HG02588 (cell line): Measurements from ENCODE around the gene NAV3.

Experiments used
- ATAC-seq: cut with Tn5 transposase; IDR thresholded peaks from one replicate; pipeline ENCODE4 v1.9.1; 2021; ENCODE audit warnings: mild to moderate bottlenecking, moderate library complexity; ENCODE audit not compliant: unreplicated experiment

NAV3 gene

DNA sequence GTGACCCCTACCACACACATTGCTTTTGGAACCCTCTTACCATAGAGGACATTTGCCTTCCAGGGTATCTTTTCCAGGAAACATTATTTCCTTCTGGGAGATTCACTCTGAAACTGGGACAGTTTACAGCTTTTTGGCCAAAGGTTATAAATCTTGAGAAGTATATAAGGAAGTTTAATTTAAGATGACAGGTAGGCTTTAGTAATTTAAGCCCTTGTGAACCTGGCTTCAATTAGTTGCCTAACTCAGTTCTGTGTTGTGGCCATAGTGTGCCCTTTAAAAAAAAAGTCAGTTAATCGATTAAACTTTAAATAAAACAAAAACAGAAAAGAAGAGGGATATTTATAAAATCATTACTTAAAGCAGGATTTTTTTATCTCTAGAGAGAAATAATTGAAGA is 142.9 kb downstream of the NAV3 start:
- no peak for ATAC-seq

DNA sequence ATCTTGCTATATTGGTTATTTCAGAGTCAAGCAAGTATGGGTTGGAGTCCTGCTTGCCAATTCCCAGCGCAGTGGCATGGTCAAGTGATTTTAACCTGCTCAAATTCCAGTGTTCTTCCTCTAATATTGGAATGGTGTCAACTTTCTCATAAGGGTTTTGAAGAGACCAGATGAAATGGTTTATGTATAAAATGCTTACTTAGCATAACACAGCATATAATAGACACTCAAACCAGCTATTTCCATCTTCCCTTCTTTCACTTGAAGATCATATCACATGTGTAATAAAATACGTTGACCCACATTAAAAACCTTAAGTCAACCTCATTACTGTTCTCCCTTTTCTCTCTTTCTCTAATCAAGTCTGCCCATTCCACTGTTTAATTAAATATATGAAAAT is 144.0 kb downstream of the NAV3 start:
- ATAC-seq: no peak

DNA sequence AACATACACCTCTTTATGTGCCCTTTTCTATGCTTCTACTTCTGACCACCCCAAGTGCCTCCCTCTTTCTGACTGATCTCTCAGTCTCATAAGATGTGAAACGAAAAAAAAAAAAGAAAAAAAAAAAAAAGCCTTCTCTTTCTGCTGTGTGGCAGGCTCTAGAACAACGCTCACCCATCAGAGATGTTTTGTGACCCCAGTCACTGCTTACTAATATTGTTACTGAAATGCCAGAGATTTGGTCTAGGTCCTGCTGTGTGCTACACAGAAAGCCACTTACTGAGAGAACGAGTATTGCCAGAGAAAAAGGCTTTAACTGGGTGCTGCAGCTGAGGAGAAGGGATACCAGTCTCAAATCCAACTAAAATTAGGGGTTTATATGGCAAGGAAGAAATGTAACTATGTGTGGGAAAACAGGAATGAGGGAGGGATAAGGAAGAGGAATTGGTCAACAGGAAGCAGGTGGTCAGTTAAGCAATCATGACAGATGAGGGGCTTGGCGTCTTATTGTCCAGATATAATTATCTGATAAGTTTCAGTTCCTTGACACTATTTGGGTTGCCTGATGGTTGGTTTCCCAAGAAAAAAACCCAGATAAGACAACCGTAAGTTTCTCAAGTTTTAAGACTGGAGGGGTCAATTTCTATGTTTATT is 149.0 kb downstream of the NAV3 start:
- ATAC-seq: no peak

DNA sequence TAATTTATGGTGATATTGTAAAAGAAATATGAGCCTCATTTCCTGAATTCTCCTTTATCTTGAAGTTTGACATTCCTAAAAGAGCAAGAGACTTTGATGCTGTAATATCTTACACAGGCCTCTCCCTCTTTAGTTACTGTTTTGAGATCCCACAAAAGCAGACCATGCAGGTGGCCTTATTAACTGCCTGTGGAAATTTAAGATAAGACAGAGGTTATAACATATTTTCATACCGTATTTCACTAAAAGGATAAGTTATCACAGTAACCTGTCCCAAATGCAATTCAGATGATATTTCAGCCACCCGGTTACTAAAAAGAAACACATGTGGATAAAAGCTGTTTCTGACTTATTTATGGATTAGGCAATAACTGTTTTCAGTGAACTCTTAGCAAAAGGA is 150.1 kb downstream of the NAV3 start:
- no peak for ATAC-seq

DNA sequence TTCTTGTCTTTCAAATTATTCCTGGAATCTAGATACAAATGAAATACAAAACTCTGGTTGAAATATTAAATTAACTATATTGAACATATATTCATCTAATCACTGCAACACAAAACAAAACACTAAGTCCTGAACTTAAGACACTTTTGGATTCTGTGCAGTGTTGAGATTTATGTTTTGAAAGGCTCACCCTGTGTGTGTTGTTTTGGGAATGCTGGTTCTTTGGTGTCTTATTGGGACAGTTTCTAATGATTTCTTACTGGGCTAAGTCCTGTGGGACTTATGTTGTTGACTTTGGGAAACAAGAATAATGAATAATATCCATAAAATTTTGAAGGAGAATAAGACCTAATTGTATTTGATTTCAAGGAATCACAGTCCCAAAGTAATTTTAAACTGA is 153.2 kb downstream of the NAV3 start:
- ATAC-seq: no peak

DNA sequence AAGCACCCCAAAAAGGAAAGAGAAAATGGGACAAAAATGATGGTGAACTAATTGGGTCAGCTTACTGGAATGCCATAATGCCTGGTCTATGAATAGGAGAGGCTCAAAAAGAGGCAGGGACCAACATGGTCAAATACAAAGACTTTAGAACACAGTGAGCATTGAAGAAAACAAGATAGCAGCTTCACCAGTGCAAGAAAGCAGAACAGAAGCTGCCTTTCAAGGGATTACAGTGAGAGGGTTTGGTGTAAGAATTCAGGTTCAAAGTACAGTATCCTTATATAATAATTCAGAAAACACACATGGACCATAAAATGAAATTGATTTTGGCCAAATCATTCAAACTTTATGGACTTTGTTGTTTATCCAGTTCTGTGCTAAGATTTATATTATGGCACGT is 162.1 kb downstream of the NAV3 start:
- no peak for ATAC-seq

DNA sequence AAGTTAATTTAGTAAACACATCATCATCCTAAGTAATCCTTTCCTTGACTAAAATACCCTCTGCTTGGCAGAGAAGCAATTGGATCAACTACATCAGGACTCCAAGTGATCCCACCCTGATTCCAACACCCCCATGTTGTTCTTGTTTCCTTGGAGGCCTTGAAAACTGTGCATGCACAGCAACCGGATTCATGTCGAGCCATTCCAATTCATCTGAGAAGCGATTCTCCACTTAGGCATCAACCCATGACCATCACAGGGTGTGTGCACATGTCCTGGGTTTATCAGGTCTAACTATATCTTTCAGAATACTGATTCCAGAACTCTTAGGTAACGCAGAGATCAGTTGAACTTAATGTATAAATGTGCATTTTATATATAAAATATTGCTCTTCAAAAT is 163.0 kb downstream of the NAV3 start:
- ATAC-seq: no peak

DNA sequence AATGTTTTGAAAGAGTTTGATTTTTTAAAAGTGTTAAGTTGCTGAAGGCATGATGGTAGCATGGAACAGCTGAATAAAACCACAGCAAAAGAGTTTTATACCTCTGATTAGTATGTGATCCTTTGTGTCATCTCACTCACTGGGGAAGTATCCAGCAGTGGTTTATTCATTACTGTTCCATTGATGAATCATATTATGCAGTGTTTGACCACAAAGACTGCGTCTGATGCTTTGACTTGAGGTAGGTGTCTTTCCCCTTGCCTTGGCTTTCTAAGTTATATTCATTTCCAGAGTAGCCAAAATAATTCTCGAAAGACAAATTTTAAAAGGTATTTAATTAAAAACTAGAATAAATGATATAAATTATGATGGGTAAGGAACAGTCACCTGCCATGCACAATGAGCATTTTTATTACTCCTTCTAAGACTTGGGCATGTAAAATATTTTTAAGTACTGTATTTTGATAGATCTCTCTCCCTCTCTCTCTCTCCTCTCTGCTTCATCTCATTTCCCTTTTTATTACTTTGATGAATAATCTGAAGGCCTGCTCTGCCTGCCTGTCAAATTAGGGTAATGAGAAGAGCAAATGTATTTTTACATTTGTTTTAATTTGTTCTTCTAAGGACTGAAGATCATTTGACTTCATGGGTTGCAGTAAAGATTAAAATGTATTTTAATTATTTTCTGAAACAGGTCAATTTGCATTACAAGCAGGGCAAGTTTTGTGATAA is 164.9 kb downstream of the NAV3 start:
- ATAC-seq: peak; percentile 91

DNA sequence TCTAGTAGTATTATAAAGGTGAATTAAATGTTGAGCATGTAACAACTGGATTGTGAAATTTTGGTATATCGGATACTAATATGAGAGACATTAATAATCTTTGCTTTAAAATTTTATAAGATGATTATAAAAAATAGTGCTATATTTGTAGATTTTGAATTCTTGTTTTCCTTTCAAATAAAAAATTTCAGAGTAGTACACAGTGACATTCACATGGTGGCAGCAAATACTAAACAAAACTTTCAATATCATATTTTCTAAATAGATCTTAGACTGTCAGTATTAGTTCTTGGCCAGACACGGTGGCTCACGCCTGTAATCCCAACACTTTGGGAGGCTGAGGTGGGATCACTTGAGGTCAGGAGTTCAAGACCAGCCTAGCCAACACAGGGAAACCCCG is 166.0 kb downstream of the NAV3 start:
- no peak for ATAC-seq

DNA sequence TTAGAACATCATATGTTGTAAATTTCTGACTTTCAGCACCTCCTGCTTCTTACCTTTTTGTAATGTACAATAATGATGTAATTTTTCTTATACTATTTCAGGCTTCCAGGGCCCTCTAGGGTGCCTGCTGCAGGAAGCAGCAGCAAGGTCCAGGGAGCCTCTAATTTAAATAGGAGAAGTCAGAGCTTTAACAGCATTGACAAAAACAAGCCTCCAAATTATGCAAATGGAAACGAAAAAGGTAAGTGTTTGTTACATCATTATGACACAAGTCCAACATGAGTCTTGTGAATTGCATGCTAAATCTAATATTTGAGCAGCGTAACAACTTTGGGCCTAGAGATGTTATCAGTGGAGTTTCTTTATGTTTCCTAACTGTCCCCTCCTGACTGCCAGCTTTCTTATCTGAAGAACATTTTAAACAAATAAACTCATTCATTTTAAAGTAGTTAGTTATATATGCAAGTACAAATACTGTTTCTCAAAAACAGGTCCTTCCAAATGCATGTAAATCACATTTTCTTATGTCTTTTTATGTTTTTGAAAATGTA is 167.6 kb downstream of the NAV3 start:
- no peak for ATAC-seq

DNA sequence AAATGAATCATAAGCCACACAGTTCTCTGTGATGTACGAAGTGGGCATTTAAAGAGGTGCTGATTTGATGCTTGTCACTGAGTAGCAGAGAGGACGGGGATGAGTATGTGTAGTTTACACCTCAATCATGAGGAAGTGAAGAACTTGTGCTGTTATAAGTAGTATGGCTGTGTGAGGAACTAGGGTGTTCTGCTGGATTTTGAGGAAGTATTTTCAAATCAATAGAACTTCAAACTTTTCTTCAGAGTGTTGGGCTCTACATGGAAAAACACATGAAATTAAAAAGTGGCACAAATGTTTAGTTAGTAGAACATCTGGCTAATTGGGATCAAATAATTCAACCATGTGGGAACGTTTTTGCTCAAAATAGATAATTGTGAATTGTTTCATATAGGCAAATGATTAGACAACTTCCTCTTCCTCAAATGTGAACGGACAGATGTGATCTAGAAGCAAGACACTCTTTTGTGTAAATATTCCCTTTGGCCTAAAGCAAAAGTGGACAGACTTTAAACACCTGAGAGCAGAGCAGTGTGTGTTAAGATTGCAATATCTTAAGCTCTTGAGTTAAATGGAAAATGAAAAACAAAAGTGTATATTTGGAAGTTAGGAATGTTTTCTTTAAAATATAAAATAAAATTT is 168.5 kb downstream of the NAV3 start:
- ATAC-seq: peak; percentile 56

DNA sequence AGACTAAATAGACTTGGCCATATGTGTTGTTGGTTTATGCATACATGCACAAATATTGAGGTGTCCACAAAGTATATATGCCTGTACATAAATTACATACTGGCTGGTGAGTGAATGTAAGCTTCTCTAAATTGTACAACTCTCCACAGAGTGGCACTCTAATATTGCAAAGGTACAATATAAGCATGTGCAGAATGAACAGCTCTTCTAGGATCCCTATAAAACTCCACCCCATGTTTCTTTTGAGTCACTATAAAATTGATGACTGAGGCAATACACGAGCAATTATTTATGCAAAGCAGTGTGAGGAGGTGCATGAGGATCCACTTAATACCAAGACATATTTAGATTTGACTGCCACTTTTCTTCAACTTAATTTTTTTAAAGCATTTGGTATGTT is 172.2 kb downstream of the NAV3 start:
- no peak for ATAC-seq

DNA sequence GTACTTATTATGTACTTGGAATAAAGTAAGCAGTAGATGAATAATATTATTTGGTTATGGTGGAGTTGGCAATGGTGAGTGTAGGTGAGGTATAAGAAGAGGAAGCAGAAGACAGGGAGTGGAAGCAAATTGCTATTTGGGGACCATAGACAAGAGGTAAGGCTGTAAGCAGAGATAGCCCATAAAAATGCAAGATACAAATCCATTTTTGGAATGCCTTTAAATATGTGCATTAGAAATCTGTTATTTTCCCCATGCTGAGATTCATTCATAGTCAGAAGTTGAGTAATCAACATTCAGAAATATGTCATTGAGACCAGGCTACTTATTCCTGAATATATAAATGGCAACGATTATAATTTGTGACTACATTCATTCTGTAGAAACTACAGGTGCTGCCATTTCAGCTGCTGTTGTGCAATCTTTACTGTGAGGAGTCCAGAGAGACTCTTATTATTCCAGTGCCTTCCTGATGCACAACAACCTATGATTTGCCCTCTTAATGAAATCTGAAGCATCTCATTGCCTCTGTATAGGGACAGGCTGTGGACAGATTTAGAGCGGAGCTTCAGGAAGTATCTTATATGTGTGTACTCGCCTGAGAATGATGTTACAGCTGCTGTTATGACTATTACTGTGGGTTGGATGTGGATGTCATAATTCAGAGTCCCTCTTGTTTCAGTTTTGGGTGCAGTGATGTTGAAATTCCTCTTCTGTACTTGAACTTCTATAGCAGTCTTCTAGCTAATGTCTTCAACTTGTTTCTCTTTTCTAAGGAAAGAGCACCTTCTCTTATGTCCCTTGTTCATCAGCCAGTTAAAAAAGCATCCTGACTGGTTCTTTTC is 173.8 kb downstream of the NAV3 start:
- ATAC-seq: no peak

DNA sequence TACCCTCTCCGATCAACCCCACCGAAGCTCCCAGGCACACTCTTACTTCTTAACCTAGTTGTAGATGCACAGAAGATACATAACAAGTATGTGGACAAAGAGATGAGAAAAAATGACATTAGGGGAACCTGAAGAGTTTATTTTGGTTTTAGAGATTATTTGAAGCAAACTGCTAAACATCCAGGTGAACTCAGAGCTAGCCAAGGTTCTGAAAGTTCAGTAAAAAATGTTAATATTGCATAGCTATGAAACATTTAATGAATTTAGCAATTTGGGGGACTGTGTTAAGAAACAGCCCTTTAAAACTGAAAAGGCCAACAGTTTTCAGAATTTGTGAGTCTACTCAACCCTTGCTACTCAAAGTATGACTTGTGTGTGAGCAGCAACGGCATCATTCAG is 174.4 kb downstream of the NAV3 start:
- ATAC-seq: no peak

DNA sequence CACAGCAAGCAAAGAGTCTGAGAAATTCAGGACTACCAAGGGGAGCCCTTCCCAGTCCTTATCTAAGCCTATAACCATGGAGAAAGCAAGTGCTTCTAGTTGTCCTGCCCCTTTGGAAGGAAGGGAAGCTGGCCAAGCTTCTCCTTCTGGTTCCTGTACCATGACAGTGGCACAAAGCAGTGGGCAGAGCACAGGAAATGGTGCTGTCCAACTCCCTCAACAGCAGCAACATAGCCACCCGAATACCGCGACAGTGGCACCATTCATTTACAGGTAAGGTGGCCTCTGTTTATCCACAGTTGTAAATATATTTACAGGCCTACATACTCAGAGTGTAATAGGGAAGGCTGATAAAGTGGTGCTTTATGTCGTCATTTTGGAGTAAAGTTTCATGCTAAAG is 176.5 kb downstream of the NAV3 start:
- no peak for ATAC-seq

DNA sequence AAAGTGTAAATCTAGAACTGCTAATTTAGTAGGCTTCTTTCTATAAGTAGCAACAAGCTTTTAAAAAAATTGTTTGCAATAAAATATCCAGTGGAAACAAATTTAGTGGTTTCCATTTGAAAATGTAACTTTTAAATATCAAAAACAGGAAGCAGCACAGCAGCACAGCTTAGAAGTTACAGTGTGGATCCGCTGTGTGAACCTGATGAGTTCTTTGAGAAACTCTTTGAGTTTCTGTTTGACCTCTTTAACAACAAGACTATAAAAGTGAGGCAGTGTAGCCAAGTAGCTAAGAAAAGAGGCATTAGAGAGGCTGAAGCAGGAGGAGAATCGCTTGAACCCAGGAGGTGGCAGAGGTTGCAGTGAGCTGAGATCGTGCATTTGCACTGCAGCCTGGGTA is 178.3 kb downstream of the NAV3 start:
- ATAC-seq: no peak

DNA sequence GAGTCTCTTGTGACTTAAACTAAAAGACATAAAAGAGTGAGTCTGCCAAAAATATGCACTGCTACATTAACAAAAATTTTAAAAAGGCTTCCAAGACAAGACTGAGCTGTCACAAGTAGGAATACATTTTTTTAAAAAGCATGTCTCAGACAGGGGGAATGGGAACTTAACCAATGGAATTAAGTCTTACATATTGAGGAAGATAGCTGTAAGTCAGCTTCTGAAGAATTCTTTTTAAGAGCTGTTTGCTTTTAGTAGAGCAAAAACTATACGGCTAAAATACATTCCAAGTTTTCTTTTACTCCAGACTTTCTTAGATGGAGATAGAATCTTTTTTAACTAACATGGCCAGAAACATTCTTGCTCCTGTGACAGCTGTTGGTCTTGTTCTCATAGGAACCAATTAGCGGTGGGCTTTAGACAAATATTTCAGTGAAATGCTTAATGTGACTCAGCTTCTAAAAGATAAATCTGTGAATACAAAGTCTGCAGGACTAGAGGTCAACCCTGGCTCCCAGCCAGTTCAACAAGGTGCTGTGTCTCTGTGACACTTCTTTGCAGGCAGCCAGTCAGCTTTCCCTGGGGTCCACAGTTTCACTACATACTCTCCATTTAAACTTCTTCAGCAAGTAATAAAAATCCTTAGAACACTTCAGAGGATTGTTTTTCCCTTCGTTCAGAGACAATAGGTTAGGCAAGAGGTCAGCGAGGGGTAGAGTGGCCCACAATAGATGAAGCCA is 187.6 kb downstream of the NAV3 start:
- ATAC-seq: no peak

DNA sequence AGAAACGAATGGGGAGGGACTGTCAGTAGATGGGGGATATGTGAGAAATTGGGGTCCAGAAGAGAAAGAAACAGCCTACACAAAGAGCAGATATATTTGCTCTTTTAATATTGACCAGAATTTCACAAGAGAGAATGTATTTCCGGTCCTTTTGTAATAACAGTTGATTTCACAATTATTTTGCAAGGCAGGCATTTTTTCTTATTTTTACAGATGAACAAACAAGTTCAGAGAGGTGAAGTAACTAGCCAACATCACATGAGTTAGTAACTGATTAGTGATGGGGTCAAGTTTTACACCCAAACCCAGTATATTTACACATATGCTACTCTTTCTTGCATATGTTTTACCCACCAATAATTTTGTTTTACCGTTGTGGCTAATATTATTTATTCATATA is 188.2 kb downstream of the NAV3 start:
- no peak for ATAC-seq

DNA sequence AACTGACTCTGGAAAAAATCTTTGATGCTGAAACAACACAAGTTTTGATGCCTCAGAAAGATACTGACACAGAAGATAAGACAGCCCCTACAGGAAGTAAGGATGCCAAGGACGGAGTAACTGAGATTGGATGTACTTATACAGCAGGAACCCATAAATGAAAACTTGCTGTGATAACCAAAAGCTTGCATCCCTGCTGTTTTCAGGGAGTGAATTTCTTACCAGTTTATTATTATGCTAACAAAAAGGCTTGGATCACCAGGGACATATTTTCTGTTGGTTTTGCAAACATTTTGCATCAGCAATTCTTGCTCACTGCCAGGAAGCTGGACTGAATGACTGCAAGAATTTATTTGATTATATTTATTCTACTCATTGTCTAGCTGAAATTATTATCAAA is 197.7 kb downstream of the NAV3 start:
- ATAC-seq: no peak

DNA sequence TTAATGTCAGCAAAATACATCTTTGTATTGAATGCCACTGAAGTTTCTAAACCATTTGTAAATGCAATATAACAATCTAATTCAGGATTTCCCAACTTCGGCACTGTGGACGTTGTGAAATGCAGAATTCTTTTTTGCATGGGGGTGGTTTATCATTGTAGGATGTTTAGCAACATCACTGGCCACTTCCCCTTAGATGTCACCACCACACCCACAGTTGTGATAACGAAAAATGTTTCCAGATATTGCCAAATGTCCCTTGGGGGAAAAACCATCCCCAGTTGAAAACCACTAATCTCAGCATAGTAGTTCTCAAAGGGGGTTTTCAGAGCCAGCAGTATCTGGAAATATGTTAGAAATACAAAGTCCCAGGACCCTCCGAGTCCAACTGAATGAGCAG is 203.3 kb downstream of the NAV3 start:
- no peak for ATAC-seq
